Stimulated activated CD4-positive, alpha-beta T cell treated with anti-CD3 and anti-CD28 coated beads, Interleukin-12 subunit alpha, Interleukin-12 subunit beta, amount 100 ng/mL, for 48 hours (primary cell): ENCODE measurements around the gene B4GALNT1.
"Not testable (repeated sequence)": the region's sequence is repeated elsewhere in the genome, so short reads cannot be mapped to it uniquely, and the experiment has no call there.

ENCODE experiments used
- DNase-seq, 3 donors: peaks; one replicate each; pipeline ENCODE4 v3.0.0-alpha.2; 2020; ENCODE audit warnings: low read depth in 2 of 3, low spot score in 1 of 3

B4GALNT1 gene

GRCh38 chr12:57632958-57633840 is at the start of gene B4GALNT1:
B4GALNT1 (minus strand) TSS chr12:57633201; CDS start chr12:57632132, 1,069 bp downstream.
- peak in 1 of 3 donors; percentile 59 for DNase-seq

GRCh38 chr12:57679697-57680096 is 46.7 kb upstream of the B4GALNT1 start:
- no peak for DNase-seq

GRCh38 chr12:57677947-57678346 is 44.9 kb upstream of the B4GALNT1 start:
- DNase-seq = not testable (repeated sequence)

GRCh38 chr12:57674691-57675090 is 41.7 kb upstream of the B4GALNT1 start:
- DNase-seq = no peak

- DNase-seq = no peak
Measured at GRCh38 chr12:57672801-57673200, 39.8 kb upstream of the B4GALNT1 start.

GRCh38 chr12:57671811-57672210 is 38.8 kb upstream of the B4GALNT1 start:
- DNase-seq = not testable (repeated sequence)

- DNase-seq = not testable (repeated sequence)
Measured at GRCh38 chr12:57669691-57670090, 36.7 kb upstream of the B4GALNT1 start.

- DNase-seq = no peak
Measured at GRCh38 chr12:57666897-57667296, 33.9 kb upstream of the B4GALNT1 start.

GRCh38 chr12:57665066-57665820 is 32.2 kb upstream of the B4GALNT1 start:
- not testable (repeated sequence) for DNase-seq

- no peak for DNase-seq
Measured at GRCh38 chr12:57661376-57661775, 28.4 kb upstream of the B4GALNT1 start.

- no peak for DNase-seq
Measured at GRCh38 chr12:57658890-57659289, 25.9 kb upstream of the B4GALNT1 start.

- DNase-seq = no peak
Measured at GRCh38 chr12:57657744-57658143, 24.7 kb upstream of the B4GALNT1 start.

- not testable (repeated sequence) for DNase-seq
Measured at GRCh38 chr12:57656408-57656807, 23.4 kb upstream of the B4GALNT1 start.

GRCh38 chr12:57655541-57656240 is 22.7 kb upstream of the B4GALNT1 start:
- no peak for DNase-seq

- no peak for DNase-seq
Measured at GRCh38 chr12:57654042-57654441, 21.0 kb upstream of the B4GALNT1 start.

GRCh38 chr12:57646659-57647049 is 13.7 kb upstream of the B4GALNT1 start:
- DNase-seq = not testable (repeated sequence)

- DNase-seq = not testable (repeated sequence)
Measured at GRCh38 chr12:57645990-57646658, 13.1 kb upstream of the B4GALNT1 start.

GRCh38 chr12:57641699-57642442 is 8.9 kb upstream of the B4GALNT1 start:
- DNase-seq = no peak

GRCh38 chr12:57640175-57641042 is 7.4 kb upstream of the B4GALNT1 start:
- no peak for DNase-seq
